GM21723 (cell line): ENCODE data around the gene ARHGAP24.
A peak's percentile ranks its signal among the peaks of the same experiment; 100 is the strongest.

Experiments
- ATAC-seq: cut with Tn5 transposase; IDR thresholded peaks from one replicate; pipeline ENCODE4 v1.9.1; 2021; ENCODE audit warnings: mild to moderate bottlenecking, moderate library complexity; ENCODE audit not compliant: unreplicated experiment

Gene ARHGAP24

GRCh38 chr4:85733798-85734197 lies 258.8 kb downstream of the ARHGAP24 start:
- no peak for ATAC-seq

GRCh38 chr4:85734424-85734831 lies 259.5 kb downstream of the ARHGAP24 start:
- ATAC-seq = no peak

GRCh38 chr4:85736571-85736970 lies 261.6 kb downstream of the ARHGAP24 start:
- ATAC-seq = no peak

- ATAC-seq = no peak
Observed at GRCh38 chr4:85737254-85737653, 262.3 kb downstream of the ARHGAP24 start.

- no peak for ATAC-seq
Observed at GRCh38 chr4:85738721-85739120, 263.8 kb downstream of the ARHGAP24 start.

- no peak for ATAC-seq
Observed at GRCh38 chr4:85740431-85740861, 265.5 kb downstream of the ARHGAP24 start.

GRCh38 chr4:85741381-85741780 lies 266.4 kb downstream of the ARHGAP24 start:
- ATAC-seq = no peak

GRCh38 chr4:85741921-85742591 lies 267.1 kb downstream of the ARHGAP24 start:
- ATAC-seq = no peak

GRCh38 chr4:85744950-85745349 lies 270.0 kb downstream of the ARHGAP24 start:
- ATAC-seq = no peak

GRCh38 chr4:85745939-85746338 lies 271.0 kb downstream of the ARHGAP24 start:
- no peak for ATAC-seq

- ATAC-seq = peak; percentile 73
Observed at GRCh38 chr4:85747882-85748491, 273.0 kb downstream of the ARHGAP24 start.

GRCh38 chr4:85748654-85749053 lies 273.7 kb downstream of the ARHGAP24 start:
- ATAC-seq = no peak

- ATAC-seq = no peak
Observed at GRCh38 chr4:85751866-85752265, 276.9 kb downstream of the ARHGAP24 start.

- ATAC-seq = no peak
Observed at GRCh38 chr4:85755285-85755684, 280.3 kb downstream of the ARHGAP24 start.

- no peak for ATAC-seq
Observed at GRCh38 chr4:85756938-85757337, 282.0 kb downstream of the ARHGAP24 start.

GRCh38 chr4:85759388-85759787 lies 284.4 kb downstream of the ARHGAP24 start:
- no peak for ATAC-seq

- ATAC-seq = no peak
Observed at GRCh38 chr4:85760511-85760910, 285.6 kb downstream of the ARHGAP24 start.

GRCh38 chr4:85761803-85762528 lies 287.0 kb downstream of the ARHGAP24 start:
- ATAC-seq = no peak

GRCh38 chr4:85762529-85762871 lies 287.6 kb downstream of the ARHGAP24 start:
- ATAC-seq = no peak

- no peak for ATAC-seq
Observed at GRCh38 chr4:85763202-85763601, 288.3 kb downstream of the ARHGAP24 start.

- no peak for ATAC-seq
Observed at GRCh38 chr4:85767649-85768048, 292.7 kb downstream of the ARHGAP24 start.

GRCh38 chr4:85769009-85769408 lies 294.1 kb downstream of the ARHGAP24 start:
- ATAC-seq = no peak
